SK-N-SH (cell line): Measurements from ENCODE around the gene WNT8A. TPM values are rescaled to one million over a fixed set of nuclear protein-coding genes. Genes with fewer than 3 reads are reported as not detected.

Experiments
- CTCF ChIA-PET: fragments of 300-600, 350-600 bp; formaldehyde crosslinking; extraction: SDS; loops from one replicate; lab custom pipeline; 2021; lab: Yijun Ruan, JAX
- POLR2A ChIA-PET: fragments of 350-600 bp; sonication (Branson Sonifier 250); formaldehyde crosslinking; extraction: SDS; loops from one replicate; lab custom pipeline; 2020; ENCODE audit warnings: antibody characterized with exemption, inconsistent platforms; lab: Yijun Ruan, JAX
- DNase-seq: peaks from one replicate; pipeline ENCODE4 v3.0.0; 2012
- H2AFZ ChIP-seq: fragments of 200-600 bp; sonication (generic); 2 replicates; pipeline ENCODE4 v1.8.1; 2016; ENCODE audit warnings: antibody characterized with exemption, mild to moderate bottlenecking, low read depth
- H3F3A ChIP-seq: fragments of 200-600 bp; sonication (generic); replicated peaks from 2 replicates; pipeline ENCODE3; 2016; ENCODE audit warnings: antibody characterized with exemption, mild to moderate bottlenecking; ENCODE audit not compliant: insufficient read depth
- H3K27ac ChIP-seq, 2 experiments: fragments of 200-500 bp in 1 of 2; fragments of 200-600 bp in 1 of 2; sonication (Bioruptor generic) in 1 of 2; sonication (generic), shearing (Covaris generic) in 1 of 2; 2 replicates each; pipeline versions ENCODE4 v1.5.1 to v1.6.1; 2014 to 2016; ENCODE audit warnings: low read depth in 2 of 2, inconsistent platforms in 1 of 2, low read length in 1 of 2, mild to moderate bottlenecking in 1 of 2, mixed read lengths in 1 of 2
- H3K27me3 ChIP-seq: fragments of 200-600 bp; sonication (generic), shearing (Covaris generic); 2 replicates; pipeline ENCODE4 v1.6.1; 2016; ENCODE audit warnings: mixed run types; ENCODE audit not compliant: insufficient read depth
- H3K36me3 ChIP-seq, 2 experiments: fragments of 200-500 bp in 1 of 2; fragments of 200-600 bp in 1 of 2; sonication (Bioruptor generic) in 1 of 2; sonication (generic) in 1 of 2; replicated peaks in 1 of 2; 2 replicates each; pipeline versions ENCODE3 to v1.5.1; 2014 to 2016; ENCODE audit warnings: low read length in 1 of 2, mild to moderate bottlenecking in 1 of 2; ENCODE audit not compliant: insufficient read depth in 2 of 2, control insufficient read depth in 1 of 2
- H3K4me1 ChIP-seq, 2 experiments: fragments of 200-500 bp in 1 of 2; fragments of 200-600 bp in 1 of 2; sonication (Bioruptor generic) in 1 of 2; sonication (generic), shearing (Covaris generic) in 1 of 2; 2 replicates each; pipeline versions ENCODE4 v1.5.1 to v1.6.1; 2014 to 2016; ENCODE audit warnings: low read depth in 1 of 2, low read length in 1 of 2, mixed run types in 1 of 2; ENCODE audit not compliant: insufficient read depth in 2 of 2, control insufficient read depth in 1 of 2
- H3K4me2 ChIP-seq: fragments of 200-600 bp; sonication (generic), shearing (Covaris generic); 2 replicates; pipeline ENCODE4 v1.6.1; 2017; ENCODE audit warnings: mixed run types
- H3K4me3 ChIP-seq, 2 experiments: fragments of 200-500 bp in 1 of 2; fragments of 200-600 bp in 1 of 2; sonication (Bioruptor generic) in 1 of 2; sonication (generic), shearing (Covaris generic) in 1 of 2; 2 replicates each; pipeline versions ENCODE4 v1.5.1 to v1.8.1; 2014 to 2016; ENCODE audit warnings: low read depth in 2 of 2, inconsistent platforms in 1 of 2, low read length in 1 of 2, mild to moderate bottlenecking in 1 of 2, mixed read lengths in 1 of 2, moderate library complexity in 1 of 2
- H3K79me2 ChIP-seq: fragments of 200-600 bp; sonication (generic); 2 replicates; pipeline ENCODE4 v1.8.1; 2017; ENCODE audit warnings: mild to moderate bottlenecking; ENCODE audit not compliant: insufficient read depth
- H3K9ac ChIP-seq: fragments of 200-600 bp; sonication (generic); 2 replicates; pipeline ENCODE4 v1.6.1; 2017; ENCODE audit warnings: mixed run types
- H3K9me2 ChIP-seq: fragments of 200-600 bp; sonication (generic); 2 replicates; pipeline ENCODE4 v1.6.1; 2017; ENCODE audit warnings: mixed run types
- H3K9me3 ChIP-seq: fragments of 200-600 bp; sonication (generic); 2 replicates; pipeline ENCODE4 v1.6.1; 2017; ENCODE audit warnings: mixed run types, mild to moderate bottlenecking, moderate library complexity
- H4K20me1 ChIP-seq: fragments of 200-600 bp; sonication (generic); 2 replicates; pipeline ENCODE4 v1.6.1; 2017; ENCODE audit warnings: mild to moderate bottlenecking, mixed run types; ENCODE audit not compliant: insufficient read depth
- CTCF ChIP-seq: fragments of 200-600 bp; sonication (generic); IDR thresholded peaks from 2 replicates; pipeline ENCODE4 v1.6.1; 2017; ENCODE audit warnings: antibody characterized with exemption, mild to moderate bottlenecking, moderate library complexity
- FOXJ3 ChIP-seq: sonication (generic); formaldehyde crosslinking; IDR thresholded peaks from 2 replicates; pipeline ENCODE4 v1.5.1; 2020; ENCODE audit warnings: mild to moderate bottlenecking, missing genetic modification reagents
- NFIC ChIP-seq: IDR thresholded peaks from 2 replicates; pipeline ENCODE4 v1.4.0; 2012; ENCODE audit warnings: borderline replicate concordance
- RAD21 ChIP-seq: IDR thresholded peaks from 2 replicates; pipeline ENCODE4 v1.6.1; 2012; ENCODE audit warnings: mild to moderate bottlenecking, low read length
- REST ChIP-seq: IDR thresholded peaks from 2 replicates; pipeline ENCODE4 v1.6.1; 2012; ENCODE audit warnings: mild to moderate bottlenecking, low read depth, low read length, moderate library complexity
- SMC3 ChIP-seq: IDR thresholded peaks from 2 replicates; pipeline ENCODE4 v1.6.1; 2012; ENCODE audit warnings: low read depth, low read length, improper control_type of control experiment
- TAF1 ChIP-seq: IDR thresholded peaks from 2 replicates; pipeline ENCODE4 v1.6.1; 2012; ENCODE audit warnings: low read depth, mild to moderate bottlenecking, low read length, moderate library complexity, borderline replicate concordance
- WGBS: methylation state at CpG from one replicate; pipeline ENCODE4 v1.1.6; 2017; ENCODE audit warnings: low lambda C conversion rate; 5-methylcytosine and 5-hydroxymethylcytosine counted together
- polyA plus RNA-seq, 3 experiments: library from polyadenylated mRNA; depleted of rRNA; stranded (reverse); fragments of >200 nt; gene quantifications; 2 replicates each; pipeline ENCODE4 v1.2.3, GENCODE V29; 2012
- TF ChIP-seq, protein P1 (sequence below): fragments of 150-350 bp; IDR thresholded peaks from 2 replicates; pipeline ENCODE4 v1.6.1; 2016; ENCODE audit warnings: mild to moderate bottlenecking, low read depth, low read length

WNT8A gene
- polyA plus RNA-seq, 1 of the 3 experiments (the other 2 are of a cell fraction) = not detected

GRCh38 chr5:138077064-138077696, 6.7 kb upstream of the WNT8A start:
- DNase-seq = peak; percentile 76
- H3K9me2 ChIP-seq = no peaks in the 10 kb centered on the region
- H3K4me3 ChIP-seq = no peak overlapping the region; a peak in 1 of 4 replicates
- no peaks in the 10 kb centered on the region for H3K4me1 ChIP-seq
- CTCF ChIA-PET = interaction anchor here (0.6 to 5.5 kb wide), 46 partner anchors 9 to 458 kb away, joined by 3 to 91 read pairs (median 5); partner anchors contain the start of genes BRD8, KIF20A and NME5
- POLR2A ChIA-PET = no interaction called here
- WGBS = 24% methylated on average over 5 of the region's 5 CpGs
- H2AFZ ChIP-seq = peak overlapping the region; percentile 79
- no peaks in the 10 kb centered on the region; the same call in 1 of the 2 replicates for H3K27me3 ChIP-seq
- no peak overlapping the region for H3K4me2 ChIP-seq
- no peaks in the 10 kb centered on the region for H3K9me3 ChIP-seq
- H4K20me1 ChIP-seq = no peaks in the 10 kb centered on the region
- no peaks in the 10 kb centered on the region for H3F3A ChIP-seq
- no peak overlapping the region for H3K27ac ChIP-seq
- no peaks in the 10 kb centered on the region for H3K79me2 ChIP-seq
- no peaks in the 10 kb centered on the region for H3K36me3 ChIP-seq
- H3K9ac ChIP-seq = no peak overlapping the region
- peak; percentile 90 for TF ChIP-seq CTCF
- peak; percentile 90 for TF ChIP-seq RAD21
- TF ChIP-seq SMC3 = peak; percentile 91
- TF ChIP-seq FOXJ3 (CRISPR knock-in tag) = no peak
- TF ChIP-seq REST = 0 out of 2 replicates have a peak, but pooled peaks have one; percentile 13
- TF ChIP-seq TAF1 = no peak
- TF ChIP-seq NFIC = no peak
- TF ChIP-seq, protein P1, sequence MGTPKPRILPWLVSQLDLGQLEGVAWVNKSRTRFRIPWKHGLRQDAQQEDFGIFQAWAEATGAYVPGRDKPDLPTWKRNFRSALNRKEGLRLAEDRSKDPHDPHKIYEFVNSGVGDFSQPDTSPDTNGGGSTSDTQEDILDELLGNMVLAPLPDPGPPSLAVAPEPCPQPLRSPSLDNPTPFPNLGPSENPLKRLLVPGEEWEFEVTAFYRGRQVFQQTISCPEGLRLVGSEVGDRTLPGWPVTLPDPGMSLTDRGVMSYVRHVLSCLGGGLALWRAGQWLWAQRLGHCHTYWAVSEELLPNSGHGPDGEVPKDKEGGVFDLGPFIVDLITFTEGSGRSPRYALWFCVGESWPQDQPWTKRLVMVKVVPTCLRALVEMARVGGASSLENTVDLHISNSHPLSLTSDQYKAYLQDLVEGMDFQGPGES = no peak
